Skin of body (tissue), 2 donors: ENCODE results near the gene RACGAP1. TPM values are rescaled to one million over a fixed set of nuclear protein-coding genes. Genes with fewer than 3 reads are reported as not detected.

ENCODE experiments used
- DNase-seq: peaks from one replicate; lab custom pipeline; 2025; lab: John Stamatoyannopoulos, UW
- total RNA-seq: library from RNA; depleted of rRNA; stranded (reverse); fragments of >200 nt; gene quantifications from one replicate; pipeline ENCODE4 v1.2.3, GENCODE V29; 2014

Gene RACGAP1
- total RNA-seq, 1 donor from 2014 or later: 32.4 TPM

GRCh38 chr12:49944046-49944445 lies 81.2 kb downstream of the RACGAP1 start:
- no peak for DNase-seq

DNA sequence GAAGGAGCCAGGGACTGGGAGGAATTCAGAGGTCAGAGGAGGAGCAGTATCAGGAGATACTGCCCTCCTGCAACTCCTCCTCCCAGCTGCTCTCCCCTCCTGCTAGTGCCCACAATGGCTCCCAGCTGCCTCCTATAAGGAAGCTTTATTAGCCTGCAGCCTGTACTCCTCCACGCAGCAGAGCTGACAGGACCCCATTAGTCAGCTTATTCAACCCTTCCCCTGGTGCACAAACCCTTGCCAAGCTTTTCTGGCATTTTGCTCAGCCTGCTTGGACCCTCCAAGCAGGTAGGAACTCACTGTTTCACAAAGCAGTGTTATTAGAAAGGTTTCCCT lies 81.7 kb downstream of the RACGAP1 start:
- no peak for DNase-seq

DNA sequence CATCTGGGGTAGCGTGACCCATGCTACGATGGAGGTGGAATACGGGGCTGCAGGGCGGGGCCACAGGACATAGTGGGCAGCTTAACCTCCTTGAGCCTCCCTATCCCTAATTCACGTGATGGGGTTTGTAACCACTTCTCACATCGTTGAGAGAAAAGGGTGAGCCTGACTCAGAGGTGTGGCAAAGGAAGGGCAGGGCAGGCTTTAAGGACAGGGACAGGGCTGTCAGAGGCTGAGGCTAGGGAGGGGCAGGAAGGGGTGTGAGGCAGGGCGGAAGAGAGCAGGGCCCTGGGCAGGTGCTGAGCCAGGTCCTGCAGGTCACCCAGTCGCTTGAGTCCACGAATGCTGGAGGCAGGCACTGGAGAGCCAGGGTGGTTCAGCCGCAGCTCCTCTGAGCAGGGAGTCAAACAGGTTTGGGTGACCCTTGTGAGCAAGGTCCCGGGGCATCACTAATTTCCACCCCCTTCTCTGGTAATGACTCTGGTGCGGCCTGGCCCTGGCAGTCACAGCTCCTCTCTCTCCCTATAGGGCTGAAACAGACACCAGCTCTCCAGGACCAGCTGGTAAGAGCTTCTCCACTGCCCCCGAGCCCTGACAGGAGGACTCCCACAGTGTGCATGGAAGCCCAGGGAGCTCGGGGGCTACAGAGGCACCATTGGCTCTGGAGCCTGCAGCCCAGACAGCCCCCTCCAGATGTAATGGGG lies 82.2 kb downstream of the RACGAP1 start:
- no peak for DNase-seq

DNA sequence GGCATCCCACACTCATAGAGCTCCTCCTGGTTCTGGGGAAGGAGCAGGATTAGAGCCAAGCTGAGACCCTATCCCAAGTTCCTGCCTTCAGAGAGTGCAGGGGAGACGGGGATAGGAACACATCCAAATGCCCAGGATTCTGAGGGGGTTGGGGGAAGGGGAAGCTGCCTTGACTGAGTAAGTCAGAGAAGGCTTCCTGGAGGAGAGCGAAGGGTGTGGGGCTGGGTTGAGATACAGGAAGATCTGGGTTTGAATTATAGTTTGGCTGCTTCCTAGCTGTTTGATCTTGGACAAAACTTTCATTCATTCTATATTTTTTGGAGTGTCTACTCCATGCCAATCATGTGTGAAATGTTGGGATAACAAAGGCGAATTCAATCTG lies 82.8 kb downstream of the RACGAP1 start:
- no peak for DNase-seq

GRCh38 chr12:49941556-49942511 lies 83.5 kb downstream of the RACGAP1 start:
- DNase-seq: no peak

GRCh38 chr12:49939707-49940106 lies 85.6 kb downstream of the RACGAP1 start:
- no peak for DNase-seq

- DNase-seq: no peak
Observed at GRCh38 chr12:49939307-49939706, 86.0 kb downstream of the RACGAP1 start.

Other genes with a start within 250 kb of the RACGAP1 start
- gene NCKAP5L, start 197.1 kb downstream of the RACGAP1 start, total RNA-seq: 9.7 TPM
- 2.2 TPM for gene BCDIN3D, start 182.4 kb downstream of the RACGAP1 start, total RNA-seq
- gene FAIM2, start 121.6 kb downstream of the RACGAP1 start, total RNA-seq: 0.99 TPM
- gene AQP2, start 74.8 kb downstream of the RACGAP1 start, total RNA-seq: not detected
- gene AQP5, start 63.6 kb downstream of the RACGAP1 start, total RNA-seq: 5.7 TPM
- 0.20 TPM for gene AQP6, start 52.5 kb downstream of the RACGAP1 start, total RNA-seq
- 4.0 TPM for gene ASIC1, start 32.1 kb upstream of the RACGAP1 start, total RNA-seq
- gene SMARCD1, start 59.8 kb upstream of the RACGAP1 start, total RNA-seq: 25.9 TPM
- gene GPD1, start 78.5 kb upstream of the RACGAP1 start, total RNA-seq: 163 TPM
- 34.8 TPM for gene COX14, start 86.7 kb upstream of the RACGAP1 start, total RNA-seq
- gene CERS5, start 141.9 kb upstream of the RACGAP1 start, total RNA-seq: 40.8 TPM